Right kidney (tissue), 1 donor: ENCODE results near the gene CD276.
"Not testable (repeated sequence)": the region's sequence is repeated elsewhere in the genome, so short reads cannot be mapped to it uniquely, and the experiment has no call there.

Source experiments
- DNase-seq: peaks from one replicate; pipeline ENCODE4 v3.0.0-alpha.2; 2016

CD276 gene

GRCh38 chr15:73683257-73683776 is 866 bp upstream of the CD276 start:
- no peak for DNase-seq

GRCh38 chr15:73684581-73685455 is 635 bp downstream of the CD276 start:
- peak; percentile 76 for DNase-seq

GRCh38 chr15:73685981-73686380 is 1.8 kb downstream of the CD276 start:
- DNase-seq, result no peak

- DNase-seq, result no peak
Measured at GRCh38 chr15:73686781-73687256, 2.6 kb downstream of the CD276 start.

GRCh38 chr15:73687351-73687750 is 3.2 kb downstream of the CD276 start:
- DNase-seq, result no peak

- DNase-seq, result no peak
Measured at GRCh38 chr15:73688455-73688854, 4.3 kb downstream of the CD276 start.

GRCh38 chr15:73691396-73691795 is 7.2 kb downstream of the CD276 start:
- no peak for DNase-seq

- no peak for DNase-seq
Measured at GRCh38 chr15:73694419-73694818, 10.2 kb downstream of the CD276 start.

- no peak for DNase-seq
Measured at GRCh38 chr15:73695773-73696640, 11.8 kb downstream of the CD276 start.

GRCh38 chr15:73696641-73697001 is 12.4 kb downstream of the CD276 start:
- DNase-seq, result no peak

- DNase-seq, result peak; percentile 50
Measured at GRCh38 chr15:73697033-73697467, 12.9 kb downstream of the CD276 start.

- DNase-seq, result no peak
Measured at GRCh38 chr15:73699249-73700040, 15.3 kb downstream of the CD276 start.

GRCh38 chr15:73700041-73700842 is 16.1 kb downstream of the CD276 start:
- DNase-seq, result peak; percentile 35

- DNase-seq, result not testable (repeated sequence)
Measured at GRCh38 chr15:73702311-73703239, 18.4 kb downstream of the CD276 start.

GRCh38 chr15:73703601-73704000 is 19.4 kb downstream of the CD276 start:
- not testable (repeated sequence) for DNase-seq

GRCh38 chr15:73704142-73704868 is 20.1 kb downstream of the CD276 start:
- DNase-seq, result not testable (repeated sequence)

- no peak for DNase-seq
Measured at GRCh38 chr15:73704869-73705645, 20.9 kb downstream of the CD276 start.

- DNase-seq, result no peak
Measured at GRCh38 chr15:73708691-73709090, 24.5 kb downstream of the CD276 start.
